HL-60/S4 (cell line): ENCODE data around the gene UBE2L6.
"Not testable (repeated sequence)": the region's sequence is repeated elsewhere in the genome, so short reads cannot be mapped to it uniquely, and the experiment has no call there.

Experiments used
- in situ Hi-C: fragments of 300-500 bp; cut with MboI; formaldehyde crosslinking; loops from 2 replicates; pipeline ENCODE4 v1.14.3; 2022; ENCODE audit warnings: low sequenced_read_pairs

The UBE2L6 gene

GRCh38 chr11:57534449-57534848, 33.0 kb downstream of the UBE2L6 start:
- in situ Hi-C loops = not testable (repeated sequence)

DNA sequence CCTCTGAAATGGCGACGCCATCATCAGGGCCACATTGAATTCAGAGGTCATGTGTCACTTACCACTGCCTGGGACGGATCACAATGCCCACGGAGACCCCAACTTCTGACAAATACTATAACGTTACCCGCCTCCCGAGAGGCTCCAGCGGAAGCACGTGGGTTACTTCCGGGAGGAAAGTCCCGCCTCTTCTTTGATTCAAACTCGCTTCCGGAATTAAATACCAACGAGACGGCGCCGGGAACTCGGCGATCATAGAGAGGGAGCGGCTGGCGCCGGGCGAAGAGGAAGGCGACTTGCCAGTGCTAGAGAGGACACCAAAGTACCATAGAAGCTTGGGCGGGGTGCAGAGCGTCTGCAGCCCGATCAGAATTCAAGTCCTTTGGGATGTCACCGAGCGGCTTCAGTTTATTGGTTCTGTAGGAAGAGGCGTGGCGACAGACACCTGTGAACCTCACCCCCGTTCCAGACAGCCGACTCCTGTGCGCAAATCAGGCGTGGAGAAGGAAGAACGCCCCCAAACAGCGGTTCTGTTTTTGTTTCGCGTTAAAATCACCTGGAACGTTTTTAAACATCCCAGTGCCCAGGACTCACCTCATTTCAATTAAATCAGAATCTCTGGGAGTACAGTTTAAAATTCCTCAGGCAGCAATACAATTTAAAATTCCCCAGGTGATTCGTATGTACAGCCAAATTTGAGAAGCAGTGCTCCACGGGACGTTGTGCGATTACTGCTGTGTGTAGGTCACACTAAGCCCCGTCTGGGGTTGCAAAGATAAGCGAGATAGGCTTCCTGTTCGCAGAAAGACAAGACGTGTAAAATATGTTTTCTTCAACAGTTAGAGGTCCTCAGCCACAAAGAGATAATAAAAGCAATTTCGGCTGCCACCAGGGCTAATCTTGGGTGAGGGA, 36.6 kb downstream of the UBE2L6 start, which contains the start of gene TIMM10:
TIMM10 (minus strand) TSS at position 159 of the 912 bp plus-strand sequence. CDS start 565 bp downstream, outside the sequence.
- in situ Hi-C loops = no loop called here

DNA sequence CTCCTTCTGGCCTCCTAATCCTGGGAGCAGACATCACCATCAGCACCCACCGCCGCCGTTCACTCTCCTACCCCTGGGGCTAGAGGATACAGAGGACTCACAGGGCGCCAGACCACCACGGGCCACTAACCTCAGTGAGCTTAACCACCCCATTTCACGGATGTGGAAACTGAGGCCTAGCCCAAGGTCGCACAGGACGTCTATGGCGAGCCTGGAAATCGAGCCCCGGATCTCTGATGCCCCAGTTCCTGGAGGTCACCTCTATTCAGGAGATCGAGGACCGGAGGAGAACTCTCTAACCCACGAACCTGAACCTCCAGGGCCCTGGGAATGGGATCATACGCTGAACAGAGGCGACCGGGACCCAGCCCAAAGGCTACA, 37.3 kb downstream of the UBE2L6 start:
- in situ Hi-C loops = no loop called here

- in situ Hi-C loops = loop anchor here (5.0 kb wide), 1 partner anchor 72 kb away; no protein-coding TSS in a partner anchor
Measured at GRCh38 chr11:57529012-57529411, 38.5 kb downstream of the UBE2L6 start.

- in situ Hi-C loops = loop anchor here (5.0 kb wide), 1 partner anchor 70 kb away; no protein-coding TSS in a partner anchor
Measured at GRCh38 chr11:57527056-57527631, 40.3 kb downstream of the UBE2L6 start.

DNA sequence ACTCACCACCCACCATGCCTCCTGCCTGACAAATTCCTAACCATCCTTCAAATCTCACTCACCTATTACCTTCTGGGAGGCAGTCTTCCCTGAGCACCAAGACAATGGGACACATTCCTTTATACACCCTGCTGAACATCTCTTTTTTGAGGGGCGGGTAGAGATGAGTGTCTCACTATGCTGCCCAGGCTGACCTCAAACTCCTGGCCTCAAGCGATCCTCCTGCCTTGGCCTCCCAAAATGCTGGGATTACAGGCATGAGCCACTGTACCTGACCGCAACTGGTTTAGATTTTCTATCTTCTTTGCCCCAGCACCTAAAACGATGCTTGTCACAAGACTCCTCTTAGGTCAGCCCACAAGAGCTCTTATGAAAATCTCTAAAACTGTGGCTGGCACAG, 44.1 kb downstream of the UBE2L6 start:
- in situ Hi-C loops = loop anchor here (5.0 kb wide), 1 partner anchor 176 kb away; no protein-coding TSS in a partner anchor

DNA sequence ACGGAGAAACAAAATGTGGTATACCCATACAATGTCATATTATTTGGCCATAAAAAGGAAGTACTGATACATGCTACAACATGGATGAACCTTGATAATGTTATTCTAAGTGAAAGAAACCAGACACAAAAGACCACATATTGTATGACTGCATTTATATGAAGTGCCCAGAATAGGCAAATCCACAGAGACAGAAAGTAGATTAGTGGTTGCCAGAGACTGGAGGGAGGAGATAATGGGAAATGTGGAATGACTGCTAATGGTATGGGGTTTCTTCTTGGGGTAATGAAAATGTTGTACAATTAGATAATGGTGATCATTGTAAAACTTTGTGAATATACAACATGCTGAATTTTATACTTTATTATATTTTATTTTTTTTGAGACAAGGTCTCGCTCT, 46.4 kb downstream of the UBE2L6 start:
- in situ Hi-C loops = loop anchor here (5.0 kb wide), 1 partner anchor 174 kb away; no protein-coding TSS in a partner anchor

- in situ Hi-C loops = no loop called here
Measured at GRCh38 chr11:57516061-57516443, 51.4 kb downstream of the UBE2L6 start.

- in situ Hi-C loops = no loop called here
Measured at GRCh38 chr11:57515332-57516060, 52.0 kb downstream of the UBE2L6 start, which contains the start of gene SLC43A1. Gene SLC43A1 (minus strand): TSS chr11:57515702. CDS start chr11:57514111, 1,591 bp downstream.

DNA sequence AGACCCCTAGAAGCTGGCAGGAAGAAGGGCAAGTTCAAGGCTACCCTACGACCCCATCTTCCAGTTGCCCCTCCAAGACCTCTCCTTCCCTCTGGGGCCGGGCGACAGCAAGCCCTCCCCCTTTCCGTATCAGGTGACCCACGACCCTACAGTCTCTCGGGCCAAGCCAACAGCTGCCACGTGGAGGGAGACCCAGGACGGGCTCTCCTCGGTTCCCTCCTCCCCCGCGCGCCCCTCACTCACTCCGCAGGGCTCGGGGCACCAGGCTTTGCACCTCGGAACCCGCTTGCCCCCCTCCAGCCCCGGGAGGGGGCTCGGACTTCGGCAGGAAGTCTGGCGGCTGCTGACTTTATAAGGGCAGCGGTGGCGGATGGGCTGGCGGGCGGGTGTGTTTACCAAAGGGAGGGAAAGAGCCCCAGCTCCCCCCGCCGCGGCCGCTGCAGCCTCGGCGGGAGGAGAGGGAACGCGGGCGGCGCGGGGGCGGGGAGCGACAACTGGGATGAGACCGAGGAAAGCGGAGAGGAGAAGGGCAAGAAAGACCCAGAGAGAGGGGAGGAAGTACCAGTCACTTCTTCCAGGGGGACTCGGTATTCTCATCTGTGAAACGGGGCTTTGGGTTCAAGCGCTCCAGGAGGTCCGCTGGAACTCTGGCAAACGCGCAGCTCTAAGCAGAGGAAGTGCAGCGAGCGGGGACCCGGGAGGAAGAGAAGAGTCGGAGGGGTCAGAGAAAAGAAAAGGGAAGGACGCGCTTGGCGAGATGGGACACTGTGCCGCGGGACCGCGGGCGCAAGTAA, 52.7 kb downstream of the UBE2L6 start:
- in situ Hi-C loops = no loop called here

GRCh38 chr11:57513911-57514537, 53.4 kb downstream of the UBE2L6 start:
- in situ Hi-C loops = no loop called here

GRCh38 chr11:57513452-57513795, 54.0 kb downstream of the UBE2L6 start:
- in situ Hi-C loops = no loop called here

DNA sequence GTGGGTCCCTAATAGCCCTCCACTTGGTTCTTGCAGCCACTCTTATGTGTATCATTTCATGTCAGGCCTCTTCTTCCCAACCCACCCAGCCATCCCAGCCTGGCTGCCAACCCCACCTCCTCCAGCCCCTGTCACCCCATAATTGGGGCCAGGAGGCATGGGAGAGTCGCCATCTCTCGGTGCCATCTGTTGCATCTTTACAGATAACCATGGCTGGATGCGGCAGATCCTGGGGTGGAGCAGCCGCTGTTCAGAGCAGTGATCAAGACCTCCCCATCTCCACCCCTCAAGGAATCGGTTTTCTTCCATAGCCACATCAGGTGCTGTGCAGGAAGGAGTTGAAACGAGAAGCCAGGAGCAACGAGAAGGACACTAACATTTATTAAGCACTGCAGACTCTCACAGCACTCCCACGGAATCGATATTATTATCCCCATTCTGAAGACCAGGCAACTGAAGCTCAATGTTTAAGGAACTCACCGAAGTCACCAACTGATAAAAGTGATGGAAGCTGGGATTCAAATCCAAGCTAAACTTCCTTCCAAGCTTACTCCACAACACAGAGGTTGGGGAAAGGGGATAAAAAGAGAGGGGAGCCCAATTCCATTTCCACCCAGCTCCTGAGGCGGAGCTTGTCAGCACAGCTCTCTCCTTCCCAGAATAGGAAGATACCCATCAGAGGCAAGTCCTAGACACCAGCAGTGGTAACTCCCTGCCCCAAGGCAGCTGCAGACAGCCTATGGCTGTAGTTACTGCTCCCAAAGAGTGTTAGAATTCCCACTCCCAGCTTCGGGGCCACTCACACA, 54.6 kb downstream of the UBE2L6 start:
- in situ Hi-C loops = no loop called here

DNA sequence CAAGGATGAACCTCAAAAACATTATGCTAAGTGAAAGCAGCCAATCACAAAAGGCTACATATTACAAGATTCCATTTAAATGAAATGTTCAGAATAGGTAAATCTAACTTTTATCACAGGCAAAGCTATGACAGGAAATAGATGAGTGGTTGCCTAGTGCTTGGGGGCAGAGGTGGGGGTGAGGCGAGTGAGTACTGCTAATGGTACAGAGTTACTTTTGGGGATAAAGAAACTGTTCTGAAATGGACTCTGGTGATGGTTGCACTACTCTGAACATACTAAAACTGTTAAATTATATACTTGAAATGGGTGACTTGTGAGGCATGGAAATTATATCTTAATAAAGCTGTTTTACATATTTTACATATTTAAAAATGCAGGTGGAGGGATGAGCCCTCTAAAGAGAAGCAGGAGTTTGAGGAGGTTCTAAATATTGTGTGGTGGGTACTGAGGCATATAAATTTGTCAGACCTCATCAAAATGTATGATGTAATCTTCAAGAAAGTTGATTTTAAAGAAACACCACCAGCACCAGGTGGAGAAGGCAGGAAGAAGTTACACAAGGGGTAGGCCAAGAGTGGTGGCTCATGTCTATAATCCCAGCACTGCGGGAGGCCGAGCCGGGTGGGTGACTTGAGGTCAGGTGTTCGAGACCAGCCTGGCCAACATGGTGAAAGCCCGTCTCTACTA, 55.6 kb downstream of the UBE2L6 start:
- in situ Hi-C loops = no loop called here

DNA sequence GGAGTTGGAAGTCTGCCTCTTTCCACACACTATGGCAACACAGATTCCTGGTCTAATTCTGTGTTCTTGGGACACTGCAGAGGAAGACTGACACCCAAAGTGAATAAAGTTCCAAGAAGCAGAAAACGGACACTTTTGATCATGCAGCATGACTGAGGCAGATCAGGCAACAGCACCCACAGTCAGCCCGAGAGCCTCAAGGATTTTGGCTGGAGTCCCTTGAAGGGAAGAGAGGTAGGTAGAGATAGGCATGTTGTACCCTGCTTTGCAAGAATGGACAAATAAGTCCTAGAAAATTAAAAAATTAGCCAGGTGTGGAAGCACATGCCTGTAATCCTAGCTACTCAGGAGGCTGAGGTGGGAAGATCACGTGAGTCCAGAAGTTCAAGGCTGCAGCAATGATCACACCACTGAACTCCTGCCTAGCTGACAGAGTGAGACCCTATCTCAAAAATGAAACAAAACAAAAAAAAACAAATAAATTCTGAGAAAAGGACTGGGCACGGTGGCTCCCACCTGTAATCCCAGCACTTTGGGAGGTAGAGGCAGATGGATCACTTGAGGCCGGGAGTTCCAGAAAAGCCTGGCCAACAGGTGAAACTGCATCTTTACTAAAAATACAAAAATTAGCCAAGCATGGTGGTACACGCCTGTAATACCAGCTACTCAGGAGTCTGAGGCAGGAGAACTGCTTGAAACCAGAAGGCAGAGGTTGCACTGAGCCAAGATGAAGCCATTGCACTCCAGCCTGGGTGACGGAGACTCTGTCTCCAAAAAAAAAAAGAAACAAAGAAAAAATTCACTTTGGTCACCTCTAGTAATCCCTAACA, 58.9 kb downstream of the UBE2L6 start:
- in situ Hi-C loops = no loop called here

DNA sequence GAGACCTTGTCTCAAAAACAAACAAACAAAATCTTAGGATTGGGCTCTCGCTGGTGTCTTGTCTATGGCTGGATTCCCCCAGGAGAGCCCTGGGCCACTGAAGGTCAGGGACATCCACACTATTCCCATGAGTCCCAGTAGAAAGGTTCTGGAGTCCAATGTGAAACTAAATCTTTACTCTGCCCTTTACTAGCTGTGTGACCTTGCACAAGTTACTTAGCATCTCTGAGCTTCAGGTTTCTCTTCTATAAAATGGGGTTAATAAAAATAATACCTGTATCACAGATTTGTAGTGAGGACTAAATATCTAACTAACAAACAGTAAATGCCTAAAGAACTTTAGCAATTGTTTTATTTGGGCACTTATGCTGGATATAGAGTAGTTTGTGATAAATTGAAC, 61.0 kb downstream of the UBE2L6 start:
- in situ Hi-C loops = no loop called here

- in situ Hi-C loops = no loop called here
Measured at GRCh38 chr11:57504511-57504910, 63.0 kb downstream of the UBE2L6 start.

- in situ Hi-C loops = no loop called here
Measured at GRCh38 chr11:57502870-57503269, 64.6 kb downstream of the UBE2L6 start.
